ENCODE results near the gene GRK4.
"Not testable (repeated sequence)": the region's sequence is repeated elsewhere in the genome, so short reads cannot be mapped to it uniquely, and the experiment has no call there.

Gene GRK4

DNA sequence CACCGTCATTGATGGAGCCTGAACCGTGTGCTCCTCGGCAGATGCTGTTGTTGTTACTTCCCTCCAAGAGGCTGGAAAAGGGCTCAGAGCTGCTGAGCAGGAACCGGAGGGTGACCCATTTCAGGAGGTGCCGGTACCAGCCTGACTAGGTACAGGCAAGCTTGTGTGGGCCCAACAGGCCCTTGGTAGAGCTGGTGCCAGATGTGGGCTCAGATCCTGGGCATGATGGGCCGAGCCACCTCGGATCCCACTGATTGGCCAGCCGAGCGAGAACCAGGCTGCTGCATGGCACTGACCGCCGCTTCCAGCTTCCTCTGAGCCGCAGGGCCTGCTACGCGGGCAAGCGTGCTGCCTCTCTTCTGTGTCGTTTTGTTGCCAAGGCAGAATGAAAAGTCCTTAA lies 33.9 kb upstream of the GRK4 start:
- in situ Hi-C loops (cut with HindIII; ENCODE audit: low pct_ligation_motif_present, low pct_unique_long_range_greater_than_20kb, low sequenced_read_pairs) = no loop called here
- DNase-seq = no peak

DNA sequence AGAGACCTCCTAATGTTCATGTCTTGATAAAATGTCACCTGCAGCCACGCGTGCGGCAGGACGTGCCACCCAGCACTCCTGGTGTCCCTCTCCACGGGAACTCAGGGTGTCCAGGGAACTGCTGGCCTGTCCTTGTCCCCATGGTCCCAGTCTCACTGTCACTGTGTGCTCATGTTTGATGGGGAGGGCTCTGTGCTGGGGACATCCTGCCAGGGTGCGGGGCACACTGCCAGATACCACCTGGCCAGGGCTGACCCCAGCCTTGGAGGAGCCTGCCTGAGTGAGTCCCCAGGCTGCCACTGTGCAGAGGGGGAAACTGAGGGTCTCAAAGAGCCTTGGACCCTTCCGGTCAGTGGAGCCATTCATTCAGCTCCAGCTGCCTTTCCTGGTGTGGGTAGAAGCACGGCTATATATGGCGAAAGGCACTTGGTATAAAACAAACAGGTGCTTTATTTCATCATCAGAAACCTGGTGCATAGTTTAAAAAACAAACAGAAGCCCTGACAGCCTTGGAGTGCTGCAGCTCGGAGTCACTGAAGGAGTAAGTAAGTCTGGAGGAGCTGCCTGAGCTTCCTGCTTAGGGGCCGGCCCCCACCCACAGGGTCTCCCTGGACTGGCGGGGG lies 33.1 kb upstream of the GRK4 start:
- in situ Hi-C loops (cut with HindIII; ENCODE audit: low pct_ligation_motif_present, low pct_unique_long_range_greater_than_20kb, low sequenced_read_pairs) = no loop called here
- no peak for DNase-seq

DNA sequence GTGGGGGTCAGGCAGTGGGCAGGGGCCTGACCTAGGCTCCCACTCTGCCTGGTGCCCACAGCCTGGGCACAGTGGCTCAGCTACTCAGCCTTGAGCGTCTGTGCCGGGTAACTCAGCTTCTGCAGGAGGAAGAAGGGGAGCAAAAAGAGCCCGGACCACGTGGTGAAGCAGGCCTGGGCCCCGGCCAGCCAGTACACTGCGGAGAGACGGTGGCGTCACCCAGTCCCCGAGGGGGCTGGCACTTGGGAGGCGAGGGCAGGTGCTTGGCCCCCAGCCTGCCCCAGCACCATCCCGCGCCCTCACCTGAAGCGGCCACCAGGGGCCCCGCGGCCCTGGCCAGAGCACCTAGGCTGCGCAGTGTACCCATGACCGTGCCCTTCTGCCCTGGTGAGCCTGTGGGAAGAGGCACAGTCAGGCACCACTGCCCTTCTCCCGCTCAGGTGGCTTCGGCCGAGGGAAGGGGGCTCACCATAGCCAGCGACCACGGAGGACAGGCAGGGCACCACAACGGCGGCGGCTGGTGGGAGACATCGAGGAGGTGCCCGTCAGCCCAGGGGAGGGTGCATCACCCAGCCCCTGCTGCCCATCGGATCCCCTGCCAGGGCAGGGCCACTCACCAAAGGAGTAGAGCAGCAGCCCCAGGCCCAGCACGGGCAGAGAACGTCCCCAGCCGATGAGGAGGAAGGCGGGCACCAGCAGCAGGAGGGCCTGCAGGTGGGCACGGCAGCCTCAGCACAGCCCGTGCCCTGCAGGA lies 32.4 kb upstream of the GRK4 start:
- no peak for DNase-seq
- in situ Hi-C loops (cut with HindIII; ENCODE audit: low pct_ligation_motif_present, low pct_unique_long_range_greater_than_20kb, low sequenced_read_pairs) = no loop called here

DNA sequence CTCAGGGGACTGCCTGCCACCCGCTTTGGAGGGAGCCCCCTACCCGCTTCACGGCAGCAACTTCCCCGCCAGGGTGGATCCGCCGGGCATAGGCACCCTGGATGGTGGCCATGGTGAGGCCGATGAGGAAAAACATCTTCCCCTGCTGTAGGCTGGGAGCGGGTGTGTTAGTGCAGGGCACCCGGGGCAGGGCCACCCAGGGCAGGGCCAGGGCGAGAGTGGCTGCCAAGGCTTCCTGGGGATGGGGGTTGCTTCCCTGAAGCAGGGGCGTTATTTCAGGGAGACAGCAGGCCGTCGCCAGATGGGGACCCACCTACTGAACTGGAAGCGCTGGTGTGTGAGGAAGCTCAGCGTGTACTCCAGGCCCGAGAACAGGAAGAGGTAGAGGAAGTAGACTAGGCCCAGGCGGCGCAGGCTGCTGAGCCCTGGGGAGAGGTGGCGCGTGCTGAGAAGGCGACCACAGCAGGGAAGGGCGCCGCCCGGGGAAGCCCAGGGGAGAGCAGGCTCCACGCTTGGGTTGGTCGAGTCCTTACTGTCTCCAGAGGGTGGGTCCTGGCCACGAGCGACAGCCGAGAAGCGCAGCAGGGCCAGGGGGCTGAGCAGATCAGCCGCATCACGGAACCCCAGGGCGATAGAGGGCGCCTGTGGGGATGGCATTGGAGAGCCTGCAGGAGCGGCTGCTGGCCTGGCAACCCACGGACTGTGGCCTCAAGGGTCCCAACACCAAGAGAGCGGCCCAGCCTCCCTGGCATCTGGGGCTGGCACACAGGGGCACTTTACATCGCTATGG lies 31.7 kb upstream of the GRK4 start:
- in situ Hi-C loops (cut with HindIII; ENCODE audit: low pct_ligation_motif_present, low pct_unique_long_range_greater_than_20kb, low sequenced_read_pairs) = no loop called here
- DNase-seq = no peak

DNA sequence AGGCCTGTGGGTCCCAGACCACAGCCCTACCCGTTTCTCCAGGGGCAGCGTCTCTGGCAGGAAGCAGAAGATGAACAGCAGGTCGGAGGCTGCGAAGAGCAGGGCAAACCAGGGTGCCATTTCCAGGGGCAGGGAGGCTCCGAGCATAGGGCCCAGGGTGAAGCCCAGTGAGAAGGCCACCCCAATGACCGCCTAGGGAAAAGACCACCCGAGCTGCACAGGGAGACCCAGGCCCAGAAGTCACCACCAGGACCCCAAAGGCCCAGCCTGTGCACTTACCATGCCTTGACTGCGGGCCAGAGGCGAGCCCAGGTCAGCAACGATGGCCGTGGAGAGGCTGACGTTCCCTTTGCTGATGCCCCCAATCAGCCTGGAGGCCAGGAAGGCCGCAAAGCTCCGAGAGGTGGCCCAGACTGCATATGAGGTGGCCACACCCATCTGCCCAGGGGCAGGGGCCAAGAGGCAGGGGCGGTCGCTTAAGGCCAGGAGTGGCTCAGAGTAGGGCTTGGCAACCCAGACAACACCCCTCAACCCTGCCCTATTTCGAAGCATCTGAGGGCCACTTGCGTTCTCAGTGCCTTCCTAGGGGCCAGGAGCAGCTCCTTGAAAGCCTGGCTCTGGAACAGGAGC lies 30.9 kb upstream of the GRK4 start:
- in situ Hi-C loops (cut with HindIII; ENCODE audit: low pct_ligation_motif_present, low pct_unique_long_range_greater_than_20kb, low sequenced_read_pairs) = no loop called here
- no peak for DNase-seq

DNA sequence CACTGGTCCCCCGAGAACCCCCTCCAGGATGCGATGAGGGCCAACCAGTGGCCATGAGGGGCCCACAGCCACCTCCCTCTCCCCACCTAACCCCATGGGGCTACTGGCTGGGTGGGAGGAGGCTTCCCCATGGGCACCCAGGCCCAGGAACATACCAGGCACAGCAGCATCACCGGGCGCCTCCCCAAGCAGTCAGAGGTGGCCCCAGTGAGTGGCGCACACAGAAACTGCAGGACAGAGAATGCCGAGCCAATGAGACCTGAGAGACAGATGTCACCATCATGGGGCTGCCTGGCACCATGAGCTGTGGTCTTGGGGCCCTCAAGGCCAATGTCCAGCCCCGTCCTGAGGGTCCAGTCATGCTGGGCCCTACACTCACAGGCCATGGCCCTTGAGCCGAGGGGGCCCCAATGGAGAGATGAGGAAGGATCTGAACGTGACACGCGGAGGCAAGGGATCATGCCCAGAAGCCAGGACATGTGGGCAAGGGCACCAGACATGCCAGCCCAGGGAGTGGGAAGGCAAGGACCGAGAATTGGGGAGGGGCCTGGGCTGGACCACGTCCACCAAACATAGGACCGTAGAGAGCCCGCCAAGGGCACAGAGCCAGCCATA lies 30.3 kb upstream of the GRK4 start:
- no peak for DNase-seq
- in situ Hi-C loops (cut with HindIII; ENCODE audit: low pct_ligation_motif_present, low pct_unique_long_range_greater_than_20kb, low sequenced_read_pairs) = no loop called here

DNA sequence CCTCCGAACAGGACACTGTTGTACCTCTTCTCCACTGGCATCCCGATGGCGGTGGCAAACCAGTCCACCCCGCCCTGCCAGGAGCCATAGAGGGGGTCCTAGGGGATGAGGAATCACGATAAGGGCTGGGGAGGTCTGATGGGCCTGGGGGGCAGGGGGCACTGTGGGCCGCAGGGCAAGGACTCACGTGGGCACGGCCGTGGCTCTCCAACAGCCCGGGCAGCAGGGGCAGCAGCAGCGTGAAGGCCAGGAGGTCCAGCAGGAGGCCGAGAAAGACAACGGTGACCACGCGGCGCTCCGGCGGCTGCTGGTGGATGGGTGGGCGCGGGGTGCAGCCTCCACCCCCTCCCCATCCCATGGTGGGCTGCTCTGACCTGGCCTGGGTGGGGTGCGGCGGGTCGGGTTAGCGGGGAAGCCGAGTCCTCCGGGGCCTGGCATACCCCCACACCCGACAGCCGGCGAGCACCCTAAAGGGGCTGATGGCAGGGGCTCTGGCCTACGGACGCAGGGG lies 29.8 kb upstream of the GRK4 start:
- in situ Hi-C loops (cut with HindIII; ENCODE audit: low pct_ligation_motif_present, low pct_unique_long_range_greater_than_20kb, low sequenced_read_pairs) = no loop called here
- no peak for DNase-seq

DNA sequence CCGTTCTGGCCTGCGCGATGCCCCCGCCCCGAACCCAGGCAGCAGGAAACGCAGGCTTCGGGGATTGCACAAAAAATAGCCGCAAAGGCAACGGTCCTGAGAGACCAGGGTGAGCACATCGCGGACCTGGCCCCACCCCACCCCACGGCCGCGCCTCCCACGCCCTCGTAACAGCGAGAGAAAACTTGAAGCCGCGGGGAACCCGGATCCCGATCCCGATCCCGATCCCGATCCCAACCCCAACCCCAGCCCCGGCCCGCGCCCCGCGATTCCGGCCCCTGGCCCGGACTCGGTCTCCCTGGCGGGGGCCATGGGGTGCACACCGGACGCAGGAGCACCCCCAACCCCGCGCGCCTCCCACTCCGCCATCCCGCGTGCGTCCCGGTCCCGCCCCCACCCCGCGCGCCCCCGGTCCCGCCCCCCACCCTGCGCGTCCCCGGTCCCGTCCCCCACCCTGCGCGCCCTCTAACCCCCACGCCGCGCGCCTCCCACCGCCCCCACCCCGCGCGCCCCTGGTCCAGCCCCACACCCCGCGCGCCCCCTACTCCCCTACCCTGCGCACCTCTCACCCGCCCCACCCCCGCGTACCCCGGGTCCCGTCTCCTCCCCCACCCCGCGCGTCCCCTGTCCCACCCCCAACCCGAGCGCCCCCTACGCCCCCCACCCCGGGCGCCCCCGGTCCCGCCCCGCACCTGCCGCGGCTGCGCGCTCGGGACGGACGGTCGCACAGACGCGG lies 29.1 kb upstream of the GRK4 start:
- peak; percentile 45 for DNase-seq
- in situ Hi-C loops (cut with HindIII; ENCODE audit: low pct_ligation_motif_present, low pct_unique_long_range_greater_than_20kb, low sequenced_read_pairs) = no loop called here

DNA sequence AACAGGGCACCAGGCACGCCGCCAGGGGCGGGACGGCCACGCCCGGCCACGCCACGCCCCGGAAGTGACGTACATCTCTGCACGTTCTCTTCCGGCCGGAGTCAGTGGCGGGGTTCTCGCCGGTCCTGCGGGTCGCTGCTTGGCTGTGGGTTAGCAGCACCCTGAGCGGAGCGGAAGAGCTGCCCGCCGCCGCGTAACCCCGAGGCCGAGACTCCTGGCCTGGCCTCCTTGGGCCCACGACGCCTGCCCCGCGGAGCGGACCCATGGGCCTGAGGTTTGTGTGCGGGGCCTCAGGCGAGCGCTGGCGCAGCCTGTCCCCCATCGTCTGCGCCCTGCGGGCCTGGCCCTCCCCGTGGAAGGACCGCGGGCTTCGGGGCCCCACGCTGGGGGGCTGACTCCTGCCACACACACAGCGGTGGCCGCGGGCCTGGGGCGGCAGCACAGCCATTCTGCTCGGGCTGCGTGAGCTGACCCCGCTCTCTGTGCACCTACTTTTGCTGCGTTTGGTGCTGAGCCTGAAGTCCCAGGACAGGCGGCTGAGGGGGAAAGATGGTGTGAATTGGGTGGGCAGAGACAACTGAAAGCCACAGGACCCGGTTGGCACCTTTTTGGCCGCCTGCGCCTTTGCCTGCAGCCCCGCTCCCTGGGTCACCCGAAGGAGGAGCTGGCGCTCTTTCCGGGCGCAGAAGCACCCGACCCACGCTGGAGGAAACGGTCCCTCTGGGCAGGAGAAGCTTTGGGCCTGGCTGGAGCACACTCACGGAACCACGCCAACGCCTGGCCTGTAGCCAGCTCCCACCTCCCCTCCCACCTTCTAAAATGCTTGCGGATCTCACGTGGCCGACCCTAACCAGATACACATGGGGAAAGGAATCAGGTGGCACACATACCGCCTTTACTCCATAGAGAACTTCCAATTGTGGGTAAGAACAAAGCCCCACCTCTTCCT lies 28.3 kb upstream of the GRK4 start:
- in situ Hi-C loops (cut with HindIII; ENCODE audit: low pct_ligation_motif_present, low pct_unique_long_range_greater_than_20kb, low sequenced_read_pairs) = no loop called here
- peak; percentile 89 for DNase-seq

DNA sequence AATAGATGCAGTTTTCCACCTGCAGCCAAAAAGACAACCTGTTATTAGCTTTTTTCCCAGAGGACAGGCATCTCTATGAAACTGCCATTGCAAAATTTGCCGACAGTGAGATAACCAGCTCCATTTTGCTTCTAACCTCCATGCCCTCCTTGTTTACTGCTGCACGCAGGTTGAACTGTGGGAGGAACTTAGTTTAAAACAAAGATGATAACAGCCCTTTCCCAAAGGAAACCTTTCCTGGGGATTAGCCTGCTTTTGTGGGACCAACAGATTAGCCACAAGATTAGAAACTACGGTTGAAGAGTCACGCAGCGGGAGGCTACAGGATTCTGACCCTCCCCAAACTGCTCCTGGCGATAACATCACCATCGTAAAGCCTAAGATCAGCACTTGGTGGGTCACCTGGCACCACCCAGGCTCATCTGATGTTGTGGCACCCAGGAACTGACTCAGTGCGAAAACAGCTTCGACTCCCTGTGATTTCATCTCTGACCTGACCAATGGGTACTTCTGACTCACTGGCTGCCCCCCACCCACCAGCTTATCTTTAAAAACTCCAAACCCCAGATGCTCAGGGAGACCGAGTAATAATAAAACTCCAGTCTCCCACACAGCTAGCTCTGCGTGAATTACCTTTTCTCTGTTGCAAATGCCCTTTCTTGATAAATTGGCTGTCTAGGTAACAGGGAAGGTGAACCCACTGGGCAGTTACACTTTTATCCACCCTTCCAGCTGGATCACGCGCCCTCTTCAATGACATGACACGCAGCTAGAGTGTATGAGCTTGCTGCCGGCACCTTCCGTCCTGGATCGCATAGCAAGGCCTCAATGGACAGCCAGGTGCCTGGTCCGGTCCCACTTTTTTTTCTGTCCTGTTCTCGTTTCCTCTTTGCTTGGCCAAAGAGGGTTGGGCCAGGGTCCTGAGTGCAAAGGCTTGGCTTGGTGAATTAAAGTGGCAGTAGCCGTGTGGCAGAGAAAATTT lies 27.3 kb upstream of the GRK4 start:
- DNase-seq = peak; percentile 91
- in situ Hi-C loops (cut with HindIII; ENCODE audit: low pct_ligation_motif_present, low pct_unique_long_range_greater_than_20kb, low sequenced_read_pairs) = no loop called here

DNA sequence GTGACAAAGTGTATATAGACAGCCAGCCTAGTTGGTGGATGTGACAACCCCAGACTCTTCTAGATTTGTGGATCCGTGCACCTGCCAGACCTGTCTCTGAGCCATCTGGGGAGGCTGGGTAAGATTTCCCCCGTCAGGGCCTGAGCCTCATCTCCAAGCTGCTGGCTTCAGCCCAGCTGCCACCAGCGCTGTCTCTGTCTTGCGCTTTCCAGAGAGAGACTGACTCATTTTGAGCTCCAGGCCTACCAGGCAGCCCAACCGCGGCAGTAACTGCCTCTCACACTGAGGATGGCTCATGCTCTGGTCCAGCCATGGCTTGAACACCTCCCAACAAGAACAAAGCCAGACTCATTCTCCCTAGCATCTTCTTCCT lies 26.6 kb upstream of the GRK4 start:
- in situ Hi-C loops (cut with HindIII; ENCODE audit: low pct_ligation_motif_present, low pct_unique_long_range_greater_than_20kb, low sequenced_read_pairs) = no loop called here

DNA sequence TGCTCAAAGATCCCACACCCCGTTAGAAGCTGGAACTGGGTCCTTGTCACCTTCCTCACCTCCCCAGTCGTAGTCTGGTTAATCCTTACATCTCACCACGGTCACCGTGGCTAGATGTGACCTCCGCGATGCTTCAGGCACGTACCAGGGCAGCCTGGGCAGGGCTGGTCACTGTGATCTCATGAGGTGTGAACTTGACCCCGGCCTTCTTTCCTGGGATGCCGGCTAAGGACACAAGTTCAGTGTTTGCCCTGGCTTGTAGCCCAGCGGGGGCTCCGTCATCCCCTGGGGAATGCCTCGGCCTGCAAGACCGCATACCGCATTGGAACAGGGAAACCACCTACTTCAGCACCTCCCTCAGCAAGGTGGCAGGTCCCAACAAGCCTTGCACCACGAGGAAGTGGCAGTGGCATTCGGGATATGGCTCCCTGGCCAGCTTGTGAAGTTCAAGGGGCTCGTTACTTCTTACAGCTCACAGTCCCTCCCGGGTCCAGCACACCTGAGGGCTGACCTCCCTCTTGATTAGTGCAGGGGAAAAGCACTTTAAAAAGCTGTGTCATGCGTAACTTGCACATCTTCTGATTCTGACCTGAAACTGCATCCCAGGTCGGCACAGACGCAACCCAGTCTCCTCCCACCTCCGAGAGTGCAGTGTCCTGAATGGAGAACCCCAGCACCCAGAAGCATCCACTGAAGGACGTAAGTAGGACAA lies 26.1 kb upstream of the GRK4 start:
- in situ Hi-C loops (cut with HindIII; ENCODE audit: low pct_ligation_motif_present, low pct_unique_long_range_greater_than_20kb, low sequenced_read_pairs) = no loop called here
- peak; percentile 82 for DNase-seq

More for the DNA sequence above, 26.6 kb upstream of the GRK4 start:
- DNase-seq = peak; percentile 78

DNA sequence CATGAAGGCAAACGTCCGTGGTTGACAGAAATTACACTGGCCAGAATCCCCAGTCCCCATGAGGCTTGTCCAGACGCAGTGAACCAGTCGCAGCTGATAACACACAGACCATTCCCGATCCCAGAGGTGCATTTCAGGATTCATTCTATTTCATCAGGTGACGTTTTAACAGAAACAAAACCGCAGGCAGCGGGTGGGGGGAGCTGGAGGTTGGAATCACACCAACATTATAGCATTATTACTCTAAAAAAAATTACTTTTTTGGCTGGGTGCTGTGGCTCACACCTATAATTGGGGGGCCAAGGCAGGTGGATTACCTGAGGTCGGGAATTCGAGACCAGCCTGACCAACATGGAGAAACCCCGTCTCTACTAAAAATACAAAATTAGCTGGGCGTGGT lies 25.4 kb upstream of the GRK4 start:
- in situ Hi-C loops (cut with HindIII; ENCODE audit: low pct_ligation_motif_present, low pct_unique_long_range_greater_than_20kb, low sequenced_read_pairs) = no loop called here

DNA sequence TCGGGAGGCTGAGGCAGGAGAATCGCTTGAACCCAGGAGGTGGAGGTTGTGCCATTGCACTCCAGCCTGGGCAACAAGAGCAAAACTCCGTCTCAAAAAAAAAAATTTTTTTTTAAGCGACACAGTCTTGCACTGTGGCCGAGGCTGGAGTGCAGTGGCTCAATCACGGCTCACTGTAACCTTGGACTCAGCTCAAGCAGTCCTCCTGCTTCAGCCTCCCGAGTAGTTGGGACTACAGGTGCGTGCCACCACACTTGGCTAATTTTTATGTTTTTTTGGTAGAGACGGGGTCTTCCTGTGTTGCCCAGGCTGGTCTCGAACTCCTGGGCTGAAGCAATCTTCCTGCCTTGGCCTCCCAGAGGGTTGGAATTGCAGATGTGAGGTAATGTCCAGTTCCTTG lies 25.0 kb upstream of the GRK4 start:
- in situ Hi-C loops (cut with HindIII; ENCODE audit: low pct_ligation_motif_present, low pct_unique_long_range_greater_than_20kb, low sequenced_read_pairs); DNase-seq: not testable (repeated sequence)

More for the DNA sequence above, 25.4 kb upstream of the GRK4 start:
- DNase-seq = no peak

DNA sequence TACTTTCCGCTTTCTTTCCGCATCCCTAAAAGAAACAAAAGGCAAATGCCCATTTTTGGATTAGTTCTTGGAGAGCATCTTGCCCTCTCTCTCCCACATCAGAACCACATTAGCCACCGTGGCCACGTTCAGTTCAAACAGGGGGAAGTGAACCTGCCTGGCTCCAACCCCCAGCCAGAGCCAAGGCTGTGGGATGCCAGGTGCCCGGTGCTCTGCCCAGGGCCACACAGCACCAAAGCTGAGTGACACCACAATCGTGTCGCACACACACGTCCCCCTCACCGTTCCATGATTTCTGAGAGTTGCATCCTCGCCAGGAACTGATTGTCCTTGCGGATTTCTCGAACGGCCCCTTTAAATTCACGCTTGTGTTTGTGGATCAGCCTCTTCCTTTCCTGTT lies 24.5 kb upstream of the GRK4 start:
- in situ Hi-C loops (cut with HindIII; ENCODE audit: low pct_ligation_motif_present, low pct_unique_long_range_greater_than_20kb, low sequenced_read_pairs) = no loop called here
- no peak for DNase-seq
